RWPE1 (cell line): ENCODE results near the gene AUTS2.

ENCODE experiments used
- CTCF ChIA-PET: fragments of 350-600 bp; sonication (Branson Sonifier 250); formaldehyde crosslinking; extraction: SDS; loops from one replicate; lab custom pipeline; 2021; lab: Yijun Ruan, JAX
- POLR2A ChIA-PET: fragments of 400-600 bp; formaldehyde crosslinking; extraction: SDS; loops from one replicate; lab custom pipeline; 2020; ENCODE audit warnings: antibody characterized with exemption; ENCODE audit not compliant: low non-redundant PET; lab: Yijun Ruan, JAX
- DNase-seq: peaks from one replicate; pipeline ENCODE4 v3.0.0; 2012; ENCODE audit warnings: low spot score
- H3K27ac ChIP-seq: fragments of 450-650 bp; 2 replicates; pipeline ENCODE4 v1.5.1; 2017
- TF ChIP-seq, protein P1 (sequence below): fragments of 450-650 bp; conservative IDR thresholded peaks from 2 replicates; pipeline ENCODE4 v1.5.1; 2017; ENCODE audit warnings: low read depth, mild to moderate bottlenecking

AUTS2 gene

DNA sequence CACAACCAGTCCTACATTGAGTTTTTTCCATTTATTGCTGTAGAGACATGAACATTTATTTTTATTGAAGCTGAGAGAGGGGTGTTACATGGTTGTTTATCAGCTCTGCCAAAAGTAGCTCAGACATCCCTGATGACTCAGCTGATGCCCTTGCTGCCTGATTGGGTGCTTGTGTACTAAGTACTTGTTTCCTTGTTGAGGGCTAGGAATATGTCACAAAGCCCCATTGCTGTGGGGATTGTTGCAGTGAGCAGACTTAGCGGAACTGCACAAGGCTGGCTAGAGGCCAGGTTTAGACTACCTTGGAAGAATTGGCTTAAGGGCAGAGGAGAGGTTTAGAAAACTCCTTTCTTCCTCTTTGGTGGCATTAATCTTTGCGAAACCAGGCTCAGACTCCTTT is 110.6 kb downstream of the AUTS2 start:
- TF ChIP-seq, protein P1, sequence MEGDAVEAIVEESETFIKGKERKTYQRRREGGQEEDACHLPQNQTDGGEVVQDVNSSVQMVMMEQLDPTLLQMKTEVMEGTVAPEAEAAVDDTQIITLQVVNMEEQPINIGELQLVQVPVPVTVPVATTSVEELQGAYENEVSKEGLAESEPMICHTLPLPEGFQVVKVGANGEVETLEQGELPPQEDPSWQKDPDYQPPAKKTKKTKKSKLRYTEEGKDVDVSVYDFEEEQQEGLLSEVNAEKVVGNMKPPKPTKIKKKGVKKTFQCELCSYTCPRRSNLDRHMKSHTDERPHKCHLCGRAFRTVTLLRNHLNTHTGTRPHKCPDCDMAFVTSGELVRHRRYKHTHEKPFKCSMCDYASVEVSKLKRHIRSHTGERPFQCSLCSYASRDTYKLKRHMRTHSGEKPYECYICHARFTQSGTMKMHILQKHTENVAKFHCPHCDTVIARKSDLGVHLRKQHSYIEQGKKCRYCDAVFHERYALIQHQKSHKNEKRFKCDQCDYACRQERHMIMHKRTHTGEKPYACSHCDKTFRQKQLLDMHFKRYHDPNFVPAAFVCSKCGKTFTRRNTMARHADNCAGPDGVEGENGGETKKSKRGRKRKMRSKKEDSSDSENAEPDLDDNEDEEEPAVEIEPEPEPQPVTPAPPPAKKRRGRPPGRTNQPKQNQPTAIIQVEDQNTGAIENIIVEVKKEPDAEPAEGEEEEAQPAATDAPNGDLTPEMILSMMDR = no peak
- no peak for DNase-seq
- no peak overlapping the region for H3K27ac ChIP-seq
- POLR2A ChIA-PET = no interaction called here
- CTCF ChIA-PET = no interaction called here

DNA sequence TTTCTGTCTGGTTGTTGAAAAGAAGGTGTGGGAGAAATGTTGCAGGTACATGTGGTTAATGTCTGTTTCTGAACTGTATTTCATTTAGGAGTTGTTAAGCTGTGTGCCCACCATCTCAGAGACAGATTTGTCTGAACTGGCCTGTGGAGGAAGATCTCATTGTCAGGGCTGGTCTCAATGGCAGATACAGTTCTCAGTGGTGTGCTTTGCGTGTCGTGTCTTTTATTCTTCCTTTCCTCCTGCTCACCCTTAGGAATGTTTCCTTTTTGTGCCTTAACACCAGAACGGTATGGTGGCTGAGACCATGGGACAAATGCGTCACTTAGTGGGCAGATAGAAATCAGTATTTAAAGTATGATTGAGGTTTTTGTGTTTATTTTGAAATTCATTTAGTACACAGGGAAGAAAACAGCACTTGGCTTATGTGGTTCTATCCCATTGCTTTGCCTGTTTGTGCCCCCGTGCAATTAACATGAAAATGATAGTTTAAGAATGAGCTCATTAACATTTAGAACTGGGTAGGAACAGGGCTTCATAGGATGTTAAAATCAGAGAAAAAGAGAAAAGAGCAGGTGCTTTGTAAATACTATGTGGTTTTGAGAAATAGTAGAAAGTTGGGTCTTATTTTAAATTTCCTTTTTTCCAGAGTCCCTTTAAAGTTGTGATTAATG is 112.6 kb downstream of the AUTS2 start:
- TF ChIP-seq, protein P1 = no peak
- CTCF ChIA-PET = interaction anchor here (0.6 kb wide), 1 partner anchor 115 kb away, joined by 3 read pairs; no protein-coding TSS in a partner anchor
- no peak overlapping the region for H3K27ac ChIP-seq
- POLR2A ChIA-PET = no interaction called here
- DNase-seq = no peak

DNA sequence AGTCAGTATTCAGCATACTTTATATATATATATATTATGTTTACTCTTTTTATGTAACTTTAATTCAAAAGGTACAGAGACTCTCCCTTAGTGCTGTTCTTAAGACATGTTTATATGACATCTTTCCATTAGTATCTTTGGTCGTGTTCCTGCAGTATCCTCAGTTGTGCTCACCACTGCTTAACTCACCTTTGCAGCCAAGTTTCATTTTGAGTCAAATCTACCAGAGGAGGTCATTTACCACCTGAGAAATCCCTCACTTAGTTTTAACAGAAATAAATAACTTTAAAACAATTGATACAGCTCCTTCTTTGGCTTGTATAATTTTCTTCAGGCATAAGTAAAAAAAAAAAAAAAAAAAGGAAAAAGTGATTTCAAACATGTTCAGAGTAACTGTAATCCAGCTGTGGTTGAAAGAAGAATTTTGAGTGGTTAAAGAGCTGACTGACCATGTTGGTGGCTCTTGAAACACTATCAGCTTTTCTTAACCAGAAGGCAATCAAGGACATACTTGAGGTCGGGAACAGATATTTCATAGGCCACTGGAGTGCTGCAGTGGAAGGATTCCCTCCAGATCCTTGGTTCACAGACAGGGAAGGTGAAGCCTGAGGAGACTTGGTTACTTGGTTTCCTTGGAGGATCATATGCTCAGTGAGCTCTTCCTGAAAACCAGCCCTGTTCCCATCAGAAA is 116.8 kb downstream of the AUTS2 start:
- no peak overlapping the region for H3K27ac ChIP-seq
- DNase-seq = no peak
- CTCF ChIA-PET = no interaction called here
- TF ChIP-seq, protein P1 = no peak
- POLR2A ChIA-PET = no interaction called here

DNA sequence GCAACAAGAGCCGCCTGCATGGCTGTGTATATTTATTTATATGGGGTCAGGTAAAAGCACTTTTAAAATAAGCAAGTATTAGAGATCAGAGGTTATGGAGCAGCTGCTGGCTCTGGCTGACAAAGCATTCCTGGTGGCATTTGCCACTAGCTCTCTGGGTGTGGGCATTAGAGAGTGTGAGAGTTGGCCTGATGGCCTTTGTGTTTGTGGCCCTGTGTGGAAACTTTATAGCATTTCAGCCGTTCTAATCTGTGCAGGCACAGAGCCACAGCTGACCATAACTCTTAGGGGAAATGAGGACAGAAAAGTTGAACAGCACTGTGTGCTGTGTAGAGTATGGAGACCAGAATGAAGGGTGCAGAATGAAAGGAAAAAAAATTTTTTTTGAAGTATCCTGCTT is 118.9 kb downstream of the AUTS2 start:
- CTCF ChIA-PET = no interaction called here

DNA sequence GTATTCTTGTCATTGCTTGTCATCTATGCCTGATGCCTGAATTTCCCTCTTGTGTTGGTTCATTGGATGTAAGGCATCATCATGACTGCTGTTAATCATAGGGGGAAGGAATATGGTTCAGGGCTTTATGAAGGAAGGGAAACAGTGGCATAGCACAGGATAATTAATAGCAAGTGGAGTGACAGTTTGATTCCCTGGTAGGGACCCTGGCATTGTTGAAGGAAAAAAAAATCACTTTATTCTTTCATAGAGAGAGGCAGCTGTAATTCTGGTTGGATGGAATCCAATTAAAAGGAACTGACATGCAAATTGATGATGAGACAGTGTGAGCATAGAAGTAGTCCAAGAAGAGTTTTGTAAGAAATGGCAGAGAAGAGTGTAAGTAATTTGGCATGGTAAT is 121.4 kb downstream of the AUTS2 start:
- POLR2A ChIA-PET = no interaction called here
- TF ChIP-seq, protein P1 = no peak
- no peak overlapping the region for H3K27ac ChIP-seq
- DNase-seq = no peak
- CTCF ChIA-PET = no interaction called here

More for the DNA sequence above, 118.9 kb downstream of the AUTS2 start:
- POLR2A ChIA-PET = no interaction called here
- TF ChIP-seq, protein P1 = no peak
- DNase-seq = no peak
- H3K27ac ChIP-seq = no peak overlapping the region

DNA sequence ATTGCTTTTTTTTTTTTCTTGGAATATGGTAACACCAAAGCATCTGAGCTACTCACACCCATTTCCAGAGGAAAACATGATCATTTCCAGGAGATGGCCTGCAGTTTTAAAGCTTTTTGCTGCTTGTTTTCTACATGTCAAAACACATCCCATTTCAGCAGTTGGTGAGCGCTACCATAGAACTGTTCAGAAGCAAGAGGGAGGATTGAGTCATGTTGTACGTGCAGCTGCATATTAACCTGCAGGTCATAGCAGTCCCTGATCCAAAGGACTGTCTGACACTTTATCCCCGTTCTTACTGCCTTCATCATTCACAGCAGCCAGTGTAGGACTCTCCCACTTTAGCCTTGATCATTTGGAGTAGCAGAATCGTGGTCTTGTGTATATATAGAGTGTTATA is 124.6 kb downstream of the AUTS2 start:
- DNase-seq = peak; percentile 8
- ChIA-PET CTCF (interaction anchor here (0.6 kb wide), 2 partner anchors 17 to 32 kb away, joined by 3 to 4 read pairs; no protein-coding TSS in a partner anchor), POLR2A (no interaction called here)
- H3K27ac ChIP-seq = no peak overlapping the region
- TF ChIP-seq, protein P1 = no peak
